ENCODE measurements around the gene ST6GALNAC6. TPM values are rescaled to one million over a fixed set of nuclear protein-coding genes. Genes with fewer than 3 reads are reported as not detected.
"Not testable (repeated sequence)": the region's sequence is repeated elsewhere in the genome, so short reads cannot be mapped to it uniquely, and the experiment has no call there.

The ST6GALNAC6 gene
- total and polyA plus RNA-seq, 3 experiments from 2014 or later: 52.3 to 54.7 (median 54.0) TPM

DNA sequence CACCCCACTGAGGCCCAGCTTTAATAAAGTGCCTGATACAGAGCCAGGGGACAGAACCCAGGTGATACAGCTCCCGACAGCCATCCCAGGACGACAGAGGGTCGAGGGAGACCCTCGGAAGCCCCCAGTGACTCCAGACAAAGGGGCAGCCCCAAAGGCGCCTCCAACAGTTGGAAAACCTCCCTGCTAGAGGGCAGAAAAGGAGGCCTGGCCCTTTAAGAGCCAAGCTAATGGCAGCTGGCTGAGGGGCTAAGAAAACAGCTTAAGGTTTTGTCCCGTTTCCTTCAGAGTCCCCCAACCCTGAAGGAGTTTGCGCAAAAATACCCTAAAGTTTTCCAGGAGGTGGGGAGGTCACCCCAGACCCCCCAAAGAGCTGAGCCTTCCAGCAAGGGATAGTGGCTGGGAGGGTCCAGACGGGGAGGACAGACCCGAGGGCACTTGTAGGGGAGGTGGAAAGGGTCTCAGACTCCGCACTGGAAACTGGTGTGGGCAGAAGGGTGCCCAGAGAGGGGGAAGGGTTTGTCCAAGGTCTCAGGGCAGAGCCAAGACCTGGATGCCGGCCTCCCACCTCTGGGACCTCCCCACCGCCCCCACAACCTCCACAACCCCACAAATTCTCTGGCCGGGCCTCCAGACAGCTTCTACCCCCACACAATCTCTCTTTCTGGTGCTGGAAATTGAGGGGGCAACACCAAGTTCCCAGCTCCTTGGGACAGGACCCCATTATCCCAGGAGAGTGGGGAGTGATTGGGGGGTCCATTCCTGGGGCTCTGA is 13.7 kb downstream of the ST6GALNAC6 start:
- peaks cover 6 to 27% (median 9%) of the 10 kb centered on the region in 3 donors for H3K4me1 Mint-ChIP-seq
- Histone ChIP-seq H3K27me3 (ENCODE audit: insufficient read depth, low read length, poor library complexity, severe bottlenecking) (no peaks in the 10 kb centered on the region), H3K4me1 (ENCODE audit: insufficient read depth, low read length) (no peaks in the 10 kb centered on the region), H3K4me3 (ENCODE audit: low read length) (no peak overlapping the region), H3K9me3 (ENCODE audit: low read length) (no peaks in the 10 kb centered on the region), H3K36me3 (ENCODE audit: insufficient read depth, low read length) (peaks cover 29% of the 10 kb centered on the region), H3K27ac (ENCODE audit: low read depth, low read length) (no peak overlapping the region)
- no peaks in the 10 kb centered on the region for H3K9me3 Mint-ChIP-seq
- ChIA-PET POLR2A (no interaction called here), CTCF (interaction anchor here (0.9 to 2.1 kb wide), 5 partner anchors 16 to 151 kb away, joined by 3 to 8 read pairs (median 7); partner anchors contain the start of gene TOR2A)
- H3K27me3 Mint-ChIP-seq: no peaks in the 10 kb centered on the region
- no peak for DNase-seq
- H3K4me3 Mint-ChIP-seq: no peak overlapping the region
- H3K36me3 Mint-ChIP-seq: peaks cover 0 to 67% (median 9%) of the 10 kb centered on the region in 3 donors
- peak overlapping the region in 1 of 8 donors; percentile 32 for H3K27ac Mint-ChIP-seq

DNA sequence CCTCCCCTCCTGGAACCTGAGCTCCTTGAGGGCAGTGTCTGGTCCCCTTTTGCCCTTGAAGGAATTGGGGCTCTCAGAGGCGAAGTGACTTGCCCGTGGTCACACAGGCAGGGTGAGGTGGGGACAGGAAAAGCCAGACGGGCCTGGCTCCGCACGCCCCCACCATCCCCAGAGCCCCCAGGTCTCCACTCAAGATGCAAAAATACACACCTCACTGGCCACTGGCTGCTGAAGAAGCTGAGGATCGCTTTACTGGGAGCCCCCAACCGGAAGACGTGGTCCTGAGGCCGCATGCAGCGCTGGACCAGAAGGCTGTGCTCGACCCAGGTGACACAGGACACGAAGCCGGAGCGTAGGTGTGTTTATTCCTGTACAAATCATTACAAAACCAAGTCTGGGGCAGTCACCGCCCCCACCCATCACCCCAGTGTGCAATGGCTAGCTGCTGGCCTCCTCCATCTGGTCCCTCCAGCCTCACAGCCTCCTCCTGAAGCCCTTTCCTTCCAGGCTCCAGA is 14.4 kb downstream of the ST6GALNAC6 start:
- ChIA-PET POLR2A (no interaction called here), CTCF (interaction anchor here (0.9 to 2.1 kb wide), 5 partner anchors 15 to 150 kb away, joined by 3 to 8 read pairs (median 7); partner anchors contain the start of gene TOR2A)
- DNase-seq: no peak
- Mint-ChIP-seq H3K9me3 (no peaks in the 10 kb centered on the region), H3K36me3 (peaks cover 0 to 62% (median 9%) of the 10 kb centered on the region in 3 donors), H3K27me3 (no peaks in the 10 kb centered on the region), H3K27ac (peak overlapping the region in 3 of 8 donors; percentile 23 to 89 (median 83)), H3K4me3 (no peak overlapping the region), H3K4me1 (peaks cover 6 to 27% (median 9%) of the 10 kb centered on the region in 3 donors)
- no peak overlapping the region for H3K27ac ChIP-seq (ENCODE audit: low read depth, low read length)
- no peaks in the 10 kb centered on the region for H3K9me3 ChIP-seq (ENCODE audit: low read length)
- no peaks in the 10 kb centered on the region for H3K27me3 ChIP-seq (ENCODE audit: insufficient read depth, low read length, poor library complexity, severe bottlenecking)
- H3K4me3 ChIP-seq (ENCODE audit: low read length): no peak overlapping the region
- no peaks in the 10 kb centered on the region for H3K4me1 ChIP-seq (ENCODE audit: insufficient read depth, low read length)
- H3K36me3 ChIP-seq (ENCODE audit: insufficient read depth, low read length): peaks cover 22% of the 10 kb centered on the region

DNA sequence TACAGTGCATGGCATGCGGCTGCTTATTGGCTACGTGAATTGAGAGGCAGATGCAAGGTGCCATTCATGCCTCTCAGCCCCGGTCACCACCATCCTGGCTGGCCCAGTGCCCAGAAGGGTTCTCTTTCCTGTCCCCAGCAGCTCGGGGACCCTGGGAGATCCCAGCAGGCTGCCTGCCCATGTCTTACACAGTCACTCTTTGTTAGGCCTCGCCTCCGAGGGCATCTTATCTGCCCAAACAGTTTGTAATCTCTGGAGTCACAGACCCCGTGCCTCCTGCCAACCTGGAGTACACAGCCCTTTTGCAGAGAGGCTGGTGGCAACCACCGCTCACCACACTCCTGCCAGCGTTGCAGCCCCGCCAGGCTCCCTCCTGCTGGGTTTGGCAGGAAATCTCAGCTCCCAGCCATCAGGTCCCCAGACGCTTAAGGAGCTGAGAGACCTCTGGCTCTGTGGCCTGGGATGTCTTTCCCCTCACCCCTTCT is 14.9 kb downstream of the ST6GALNAC6 start:
- no peak overlapping the region for H3K27ac ChIP-seq (ENCODE audit: low read depth, low read length)
- DNase-seq: no peak
- Mint-ChIP-seq H3K9me3 (no peaks in the 10 kb centered on the region), H3K4me1 (peaks cover 6 to 27% (median 9%) of the 10 kb centered on the region in 3 donors), H3K27me3 (no peaks in the 10 kb centered on the region), H3K4me3 (no peak overlapping the region), H3K27ac (peak overlapping the region in 6 of 8 donors; percentile 49 to 96 (median 77)), H3K36me3 (peaks cover 0 to 58% (median 9%) of the 10 kb centered on the region in 3 donors)
- H3K27me3 ChIP-seq (ENCODE audit: insufficient read depth, low read length, poor library complexity, severe bottlenecking): no peaks in the 10 kb centered on the region
- CTCF ChIA-PET: interaction anchor here (2.0 to 2.1 kb wide), 2 partner anchors 15 to 37 kb away, joined by 7 to 8 read pairs; no protein-coding TSS in a partner anchor
- no peaks in the 10 kb centered on the region for H3K9me3 ChIP-seq (ENCODE audit: low read length)
- no peaks in the 10 kb centered on the region for H3K4me1 ChIP-seq (ENCODE audit: insufficient read depth, low read length)
- no peak overlapping the region for H3K4me3 ChIP-seq (ENCODE audit: low read length)
- POLR2A ChIA-PET: no interaction called here
- peaks cover 20% of the 10 kb centered on the region for H3K36me3 ChIP-seq (ENCODE audit: insufficient read depth, low read length)

DNA sequence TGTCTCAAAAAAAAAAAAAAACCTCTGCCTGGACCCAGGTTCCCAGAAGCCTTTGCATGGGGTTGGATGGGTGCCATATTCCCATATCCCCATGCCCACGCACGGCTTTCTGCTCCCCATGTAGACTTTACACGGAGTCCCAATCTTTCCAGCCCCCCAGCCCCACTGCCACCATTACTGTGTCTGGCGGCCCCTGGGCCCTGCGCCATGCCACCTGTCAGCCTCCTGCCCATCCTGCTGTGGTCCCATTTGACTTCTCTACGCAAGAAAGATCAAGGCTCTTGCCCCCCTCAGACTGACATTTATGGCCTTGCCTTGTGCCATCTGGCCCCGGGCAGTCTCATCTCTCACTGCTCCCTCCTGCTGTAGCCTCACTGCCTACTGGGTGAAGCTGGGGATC is 15.4 kb downstream of the ST6GALNAC6 start:
- Mint-ChIP-seq H3K36me3 (peaks cover 0 to 58% (median 9%) of the 10 kb centered on the region in 3 donors), H3K4me1 (peaks cover 8 to 27% (median 9%) of the 10 kb centered on the region in 3 donors), H3K27ac (peak overlapping the region in 6 of 8 donors; percentile 49 to 88 (median 67)), H3K27me3 (no peaks in the 10 kb centered on the region), H3K9me3 (no peaks in the 10 kb centered on the region), H3K4me3 (no peak overlapping the region)
- Histone ChIP-seq H3K9me3 (ENCODE audit: low read length) (no peaks in the 10 kb centered on the region), H3K27me3 (ENCODE audit: insufficient read depth, low read length, poor library complexity, severe bottlenecking) (no peaks in the 10 kb centered on the region), H3K4me1 (ENCODE audit: insufficient read depth, low read length) (no peaks in the 10 kb centered on the region), H3K27ac (ENCODE audit: low read depth, low read length) (no peak overlapping the region), H3K36me3 (ENCODE audit: insufficient read depth, low read length) (peaks cover 20% of the 10 kb centered on the region), H3K4me3 (ENCODE audit: low read length) (no peak overlapping the region)
- POLR2A ChIA-PET: no interaction called here
- CTCF ChIA-PET: interaction anchor here (2.0 to 3.3 kb wide), 2 partner anchors 13 to 14 kb away, joined by 7 to 18 read pairs; no protein-coding TSS in a partner anchor
- no peak for DNase-seq

DNA sequence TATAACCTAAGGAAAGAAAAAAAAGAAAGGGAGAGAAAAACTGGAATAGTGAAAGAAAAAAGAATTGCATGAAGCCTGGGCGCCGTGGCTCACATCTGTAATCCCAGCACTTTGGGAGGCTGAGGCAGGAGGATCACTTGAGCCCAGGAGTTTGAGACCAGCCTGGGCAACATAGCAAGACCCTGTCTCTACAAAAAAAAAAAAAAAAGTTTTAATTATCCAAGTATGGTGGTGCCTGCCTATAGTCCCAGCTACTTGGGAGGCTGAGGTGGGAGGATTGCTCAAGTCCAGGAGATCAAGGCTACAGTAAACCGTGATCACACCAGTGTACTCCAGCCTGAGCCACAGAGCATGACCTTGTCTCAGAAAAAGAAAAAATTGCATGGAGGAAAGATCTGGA is 17.7 kb downstream of the ST6GALNAC6 start:
- not testable (repeated sequence) for H3K4me1 ChIP-seq (ENCODE audit: insufficient read depth, low read length); H3K4me3 ChIP-seq (ENCODE audit: low read length); H3K4me3 Mint-ChIP-seq; DNase-seq; H3K36me3 ChIP-seq (ENCODE audit: insufficient read depth, low read length); H3K27me3 Mint-ChIP-seq; H3K27ac ChIP-seq (ENCODE audit: low read depth, low read length); H3K27me3 ChIP-seq (ENCODE audit: insufficient read depth, low read length, poor library complexity, severe bottlenecking); H3K9me3 Mint-ChIP-seq; H3K9me3 ChIP-seq (ENCODE audit: low read length)
- Mint-ChIP-seq H3K4me1 (peaks cover 9 to 36% (median 10%) of the 10 kb centered on the region in 3 donors), H3K36me3 (peaks cover 3 to 37% (median 4%) of the 10 kb centered on the region in 3 donors), H3K27ac (peak overlapping the region in 2 of 8 donors; percentile 58 to 71)
- ChIA-PET CTCF (interaction anchor here (1.4 to 3.3 kb wide), 4 partner anchors 11 to 95 kb away, joined by 3 to 18 read pairs (median 8); partner anchors contain the start of gene ST6GALNAC4), POLR2A (interaction anchor here (0.6 kb wide), 2 partner anchors 17 to 100 kb away, joined by 4 to 5 read pairs; no protein-coding TSS in a partner anchor)

DNA sequence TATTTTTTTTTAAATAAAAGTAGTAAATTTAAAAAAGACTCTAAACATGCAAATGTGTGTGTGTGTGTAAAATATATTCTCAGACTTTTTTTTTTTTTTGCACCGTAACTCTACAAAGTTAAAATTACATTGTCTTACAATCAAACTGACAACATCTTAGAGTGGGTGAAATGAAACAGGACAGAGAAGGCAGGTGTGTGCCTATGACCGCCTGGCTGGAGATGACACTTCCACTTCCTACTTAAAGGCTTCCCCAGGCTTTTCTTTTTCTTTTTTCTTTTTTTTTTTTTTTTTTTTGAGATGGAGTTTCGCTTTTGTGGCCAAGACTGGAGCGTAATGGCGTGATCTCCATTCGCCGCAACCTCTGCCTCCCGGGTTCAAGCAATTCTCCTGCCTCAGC is 19.3 kb downstream of the ST6GALNAC6 start:
- H3K36me3 Mint-ChIP-seq: peaks cover 1 to 24% (median 4%) of the 10 kb centered on the region in 3 donors
- H3K4me3 Mint-ChIP-seq: no peak overlapping the region
- H3K27me3 Mint-ChIP-seq: peaks cover 0 to 5% of the 10 kb centered on the region in 2 donors
- no peak overlapping the region for H3K27ac Mint-ChIP-seq
- DNase-seq: no peak
- H3K4me3 ChIP-seq (ENCODE audit: low read length): no peak overlapping the region
- no peaks in the 10 kb centered on the region for H3K36me3 ChIP-seq (ENCODE audit: insufficient read depth, low read length)
- no peaks in the 10 kb centered on the region for H3K9me3 Mint-ChIP-seq
- ChIA-PET POLR2A (interaction anchor here (0.7 kb wide), 1 partner anchor 88 kb away, joined by 4 read pairs; no protein-coding TSS in a partner anchor), CTCF (no interaction called here)
- H3K27ac ChIP-seq (ENCODE audit: low read depth, low read length): no peak overlapping the region
- H3K27me3 ChIP-seq (ENCODE audit: insufficient read depth, low read length, poor library complexity, severe bottlenecking): no peaks in the 10 kb centered on the region
- no peaks in the 10 kb centered on the region for H3K9me3 ChIP-seq (ENCODE audit: low read length)
- H3K4me1 ChIP-seq (ENCODE audit: insufficient read depth, low read length): peaks cover 5% of the 10 kb centered on the region
- peaks cover 9 to 34% (median 10%) of the 10 kb centered on the region in 3 donors for H3K4me1 Mint-ChIP-seq

DNA sequence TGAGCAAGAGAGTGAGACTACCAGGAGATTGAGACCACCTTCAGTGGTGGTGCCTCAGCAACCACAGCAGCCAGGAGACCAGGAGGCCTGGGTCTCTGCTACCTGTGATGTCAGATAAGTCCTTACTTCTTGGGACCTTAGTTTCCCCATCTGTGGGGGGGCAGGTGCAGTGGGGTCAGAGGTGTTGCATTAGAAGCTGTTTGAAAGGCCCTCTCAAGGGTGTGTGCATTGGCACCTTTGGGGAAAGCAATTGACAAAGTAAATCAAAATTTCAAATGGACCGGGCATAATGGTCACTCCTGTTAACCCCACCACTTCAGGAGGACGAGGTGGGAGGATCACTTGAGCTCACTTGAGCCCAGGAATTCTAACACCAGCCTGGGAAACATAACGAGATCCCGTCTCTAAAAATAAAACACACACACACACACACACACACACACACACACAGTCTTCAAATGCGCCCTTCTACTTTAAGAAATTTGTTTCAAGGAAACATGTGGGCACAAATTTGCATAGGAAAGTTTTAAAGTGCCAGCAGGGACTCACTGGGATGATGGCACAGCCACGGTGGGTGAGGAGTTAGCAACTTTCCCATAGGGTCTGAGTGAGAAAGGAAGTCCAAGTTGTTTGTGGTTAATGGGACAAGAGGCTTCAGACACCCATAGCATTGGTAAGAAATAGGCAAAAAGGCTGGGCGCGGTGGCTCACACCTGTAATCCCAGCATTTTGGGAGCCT is 20.6 kb downstream of the ST6GALNAC6 start:
- ChIA-PET POLR2A (interaction anchor here (0.5 kb wide), 1 partner anchor 41 kb away, joined by 3 read pairs; no protein-coding TSS in a partner anchor), CTCF (no interaction called here)
- Mint-ChIP-seq H3K36me3 (peaks cover 1 to 11% (median 4%) of the 10 kb centered on the region in 3 donors), H3K27me3 (peaks cover 0 to 5% of the 10 kb centered on the region in 2 donors), H3K27ac (peak overlapping the region in 1 of 8 donors; percentile 88), H3K4me1 (peaks cover 3 to 21% (median 4%) of the 10 kb centered on the region in 3 donors), H3K4me3 (no peak overlapping the region), H3K9me3 (no peaks in the 10 kb centered on the region)
- H3K4me3 ChIP-seq (ENCODE audit: low read length): no peak overlapping the region
- no peak overlapping the region for H3K27ac ChIP-seq (ENCODE audit: low read depth, low read length)
- no peaks in the 10 kb centered on the region for H3K27me3 ChIP-seq (ENCODE audit: insufficient read depth, low read length, poor library complexity, severe bottlenecking)
- DNase-seq: no peak
- peaks cover 5% of the 10 kb centered on the region for H3K4me1 ChIP-seq (ENCODE audit: insufficient read depth, low read length)
- no peaks in the 10 kb centered on the region for H3K36me3 ChIP-seq (ENCODE audit: insufficient read depth, low read length)
- H3K9me3 ChIP-seq (ENCODE audit: low read length): no peaks in the 10 kb centered on the region
